GM21717 (cell line): ENCODE results near the gene MVD.

Source experiments
- ATAC-seq: cut with Tn5 transposase; IDR thresholded peaks from one replicate; pipeline ENCODE4 v1.9.1; 2021; ENCODE audit warnings: mild to moderate bottlenecking, moderate library complexity; ENCODE audit not compliant: unreplicated experiment

MVD gene

GRCh38 chr16:88627531-88628411, 35.1 kb downstream of the MVD start:
- ATAC-seq = no peak

DNA sequence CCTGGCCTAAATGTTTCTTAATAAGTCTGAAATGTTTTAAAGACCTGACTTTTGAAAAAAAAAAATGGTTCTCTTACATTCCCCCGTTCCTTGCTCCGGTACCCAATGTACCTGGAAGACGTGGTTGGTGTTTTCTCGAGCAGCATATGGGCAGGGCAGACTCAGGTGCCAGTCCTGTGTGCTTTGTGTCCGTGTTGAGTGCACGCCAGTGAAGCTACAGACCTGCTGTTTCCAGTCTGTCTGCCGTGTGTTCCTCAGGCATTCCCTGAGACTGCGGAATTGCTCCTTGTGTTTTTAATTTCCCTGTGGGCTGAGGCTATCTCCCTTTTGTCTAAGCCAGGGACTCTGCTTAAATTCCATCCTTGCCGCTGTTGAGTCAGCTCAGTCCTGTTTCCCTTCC, 36.2 kb downstream of the MVD start:
- no peak for ATAC-seq

- ATAC-seq = no peak
Observed at GRCh38 chr16:88624977-88625576, 37.8 kb downstream of the MVD start.

DNA sequence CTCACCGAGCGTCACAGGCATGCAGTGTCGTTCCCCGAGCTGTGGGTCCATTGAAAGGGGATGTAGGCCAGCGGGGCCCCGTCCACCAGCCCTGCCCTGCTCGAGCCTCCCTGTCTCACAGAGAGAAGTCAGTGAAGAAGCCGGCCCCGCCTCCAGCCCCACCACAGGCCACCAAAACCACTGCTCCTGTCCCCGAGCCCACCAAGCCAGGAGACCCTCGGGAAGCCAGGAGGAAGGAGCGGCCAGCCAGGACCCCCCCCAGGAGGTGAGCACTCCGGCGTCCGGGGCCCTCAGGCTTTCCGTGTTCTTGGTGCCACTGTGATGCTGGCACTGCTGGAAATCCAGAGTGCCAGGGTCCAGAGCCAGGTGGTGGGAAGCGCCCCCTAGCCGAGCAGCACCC, 38.4 kb downstream of the MVD start:
- no peak for ATAC-seq

DNA sequence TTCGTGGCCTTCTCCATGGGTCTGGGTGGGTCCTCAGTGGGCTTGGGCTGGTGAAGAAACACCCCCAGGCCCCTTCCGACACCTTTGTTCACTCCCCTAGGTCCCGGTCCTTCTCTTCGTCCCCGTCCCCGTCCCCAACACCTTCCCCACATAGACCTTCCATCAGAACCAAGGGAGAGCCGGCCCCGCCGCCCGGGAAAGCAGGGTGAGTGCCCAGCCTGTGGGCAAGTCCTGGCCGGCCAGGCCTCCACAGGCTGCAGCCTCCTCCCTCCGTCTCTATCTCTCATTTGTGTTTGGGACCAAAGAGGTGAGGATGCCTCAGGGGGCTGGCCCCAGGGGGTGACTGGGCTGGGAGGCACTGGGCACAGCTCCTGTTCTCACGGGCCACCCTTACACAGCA, 39.0 kb downstream of the MVD start:
- ATAC-seq = no peak

GRCh38 chr16:88622866-88623265, 40.0 kb downstream of the MVD start:
- ATAC-seq = no peak

GRCh38 chr16:88622125-88622524, 40.8 kb downstream of the MVD start:
- no peak for ATAC-seq

DNA sequence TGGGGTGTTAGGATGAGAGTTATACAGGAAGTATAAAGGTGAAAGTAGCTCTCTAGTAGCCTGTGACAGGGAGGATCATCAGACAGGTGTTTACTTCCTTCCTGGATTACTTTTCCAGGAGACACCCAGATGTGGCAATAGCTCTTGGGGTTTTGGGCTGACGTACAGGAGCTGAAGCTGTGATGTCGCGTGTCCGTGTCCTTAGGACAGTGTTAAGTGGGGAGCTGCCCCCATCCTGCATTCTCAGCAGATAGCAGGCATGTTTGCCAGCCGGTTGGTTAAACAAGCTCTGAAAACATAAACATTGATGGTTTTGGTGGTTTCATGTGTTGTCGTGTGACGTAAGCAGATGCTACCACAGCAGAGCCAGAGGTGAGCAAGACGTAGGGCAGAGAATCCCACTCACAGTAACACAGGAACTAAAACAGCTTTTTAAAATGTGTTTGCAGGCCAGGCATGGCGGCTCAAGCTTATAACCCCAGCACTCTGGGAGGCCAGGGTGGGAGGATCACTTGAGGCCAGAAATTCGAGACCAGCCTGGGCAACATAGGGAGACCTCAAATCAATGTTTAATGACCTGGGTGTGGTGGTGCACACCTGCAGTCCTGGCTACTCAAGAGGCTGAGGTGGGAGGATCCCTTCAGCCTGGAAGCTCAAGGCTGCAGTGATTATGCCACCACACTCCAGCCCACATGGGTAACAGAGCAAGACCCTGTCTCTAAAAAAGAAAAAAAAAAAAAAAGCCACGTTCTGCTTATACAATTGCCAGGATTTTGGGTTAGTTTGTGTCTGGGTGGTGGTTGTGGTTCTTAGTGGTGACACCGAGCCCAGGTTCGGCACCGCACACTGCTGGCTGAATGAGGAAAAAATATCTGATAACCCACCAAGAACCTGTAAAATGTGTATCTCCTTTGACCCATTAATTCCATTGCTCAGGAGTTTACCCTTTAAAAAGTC, 42.8 kb downstream of the MVD start:
- no peak for ATAC-seq

GRCh38 chr16:88618956-88619667, 43.8 kb downstream of the MVD start:
- no peak for ATAC-seq

DNA sequence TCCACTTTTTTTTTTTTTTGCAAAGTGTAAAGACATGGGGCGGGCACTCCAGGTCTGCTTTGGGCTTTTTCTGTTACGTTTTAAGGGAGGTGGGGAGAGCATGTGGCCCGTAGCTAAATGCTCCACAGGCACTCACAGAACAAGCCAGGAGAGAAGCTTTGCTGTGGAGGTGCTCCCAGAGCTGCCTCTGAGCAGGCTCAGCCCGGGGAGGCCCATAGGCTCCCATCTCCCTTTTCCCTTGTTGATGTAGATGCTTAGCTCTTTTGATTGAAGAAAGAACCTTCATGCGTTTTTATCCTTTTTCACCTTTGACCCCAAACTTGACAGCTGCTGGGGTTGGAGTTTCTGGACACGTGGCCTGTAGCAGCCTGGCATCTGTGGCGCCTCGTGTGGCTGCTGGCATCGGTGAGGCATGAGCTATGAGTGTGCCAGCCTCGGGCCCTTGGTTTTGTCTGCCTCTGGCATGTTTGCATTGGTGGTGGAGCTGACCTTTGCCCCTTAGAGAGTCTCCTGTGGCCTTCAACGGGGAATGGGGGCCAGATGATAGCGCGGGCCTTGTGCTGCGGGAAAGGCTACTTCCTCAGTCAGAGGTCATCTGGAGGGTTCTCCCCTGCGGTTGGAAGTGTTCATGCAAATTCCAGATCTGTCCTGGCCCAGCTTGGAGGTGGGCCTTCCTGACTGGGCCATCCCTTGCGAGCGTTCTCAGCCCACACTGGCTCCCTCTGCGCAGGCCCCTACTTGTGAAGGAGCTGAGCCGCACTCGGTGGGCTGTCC, 44.5 kb downstream of the MVD start:
- no peak for ATAC-seq

DNA sequence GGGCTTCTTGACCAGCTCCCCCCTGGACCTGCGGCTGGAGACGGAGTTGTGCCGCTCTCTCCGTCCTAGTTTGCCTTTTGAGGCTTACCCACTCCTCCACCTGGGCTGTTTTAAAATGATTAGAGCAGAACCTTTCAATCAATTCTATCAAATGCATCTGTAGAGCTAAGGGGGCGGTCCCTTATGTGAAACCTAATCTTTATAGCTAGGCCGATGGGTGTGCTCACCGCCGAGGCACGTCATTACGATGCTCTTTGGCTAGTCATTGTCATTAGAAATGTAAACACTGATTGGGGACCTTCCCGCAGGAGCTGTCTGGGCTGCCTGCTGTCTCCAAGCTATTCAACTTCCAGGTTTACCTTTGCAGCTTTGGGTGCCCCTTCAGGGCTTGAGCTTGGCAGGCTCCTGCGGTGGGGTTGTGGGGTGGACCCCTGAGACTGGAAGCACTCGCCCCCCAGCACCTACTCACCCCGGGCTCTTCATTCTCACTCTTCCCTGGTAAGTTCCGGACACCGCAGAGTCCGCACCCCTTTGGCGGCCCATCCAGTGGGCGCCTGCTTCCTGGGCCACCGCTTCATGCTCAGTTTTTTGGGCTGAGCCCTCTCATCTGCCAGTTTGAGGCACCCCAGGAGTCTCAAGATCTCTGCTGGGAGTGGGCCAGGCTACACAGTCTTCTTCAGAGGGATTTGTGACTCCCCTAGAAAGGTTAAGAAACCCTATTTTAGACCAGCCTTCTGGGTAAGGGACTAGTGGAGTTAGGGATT, 45.4 kb downstream of the MVD start:
- ATAC-seq = no peak

- no peak for ATAC-seq
Observed at GRCh38 chr16:88616736-88617135, 46.2 kb downstream of the MVD start.

DNA sequence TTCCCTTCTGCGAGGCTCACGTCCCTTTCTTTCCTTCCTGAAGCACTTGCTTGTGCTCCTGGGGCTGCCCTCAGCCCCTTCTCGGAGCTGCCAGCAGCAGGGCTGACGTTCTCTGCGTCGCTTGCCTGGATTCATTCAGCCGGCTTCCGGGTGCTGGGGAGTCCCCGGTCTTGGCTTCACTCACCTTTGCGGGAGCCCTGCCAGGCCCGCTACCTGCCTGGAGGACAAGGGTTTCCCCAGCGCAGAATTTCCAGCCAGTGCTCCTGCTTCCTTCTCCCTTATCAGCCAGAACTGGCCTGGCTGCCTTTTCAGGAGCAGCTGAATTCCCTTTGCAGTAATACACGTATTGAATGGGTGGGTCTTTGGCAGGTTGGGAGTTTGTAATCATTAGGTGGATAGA, 46.6 kb downstream of the MVD start:
- ATAC-seq = no peak

DNA sequence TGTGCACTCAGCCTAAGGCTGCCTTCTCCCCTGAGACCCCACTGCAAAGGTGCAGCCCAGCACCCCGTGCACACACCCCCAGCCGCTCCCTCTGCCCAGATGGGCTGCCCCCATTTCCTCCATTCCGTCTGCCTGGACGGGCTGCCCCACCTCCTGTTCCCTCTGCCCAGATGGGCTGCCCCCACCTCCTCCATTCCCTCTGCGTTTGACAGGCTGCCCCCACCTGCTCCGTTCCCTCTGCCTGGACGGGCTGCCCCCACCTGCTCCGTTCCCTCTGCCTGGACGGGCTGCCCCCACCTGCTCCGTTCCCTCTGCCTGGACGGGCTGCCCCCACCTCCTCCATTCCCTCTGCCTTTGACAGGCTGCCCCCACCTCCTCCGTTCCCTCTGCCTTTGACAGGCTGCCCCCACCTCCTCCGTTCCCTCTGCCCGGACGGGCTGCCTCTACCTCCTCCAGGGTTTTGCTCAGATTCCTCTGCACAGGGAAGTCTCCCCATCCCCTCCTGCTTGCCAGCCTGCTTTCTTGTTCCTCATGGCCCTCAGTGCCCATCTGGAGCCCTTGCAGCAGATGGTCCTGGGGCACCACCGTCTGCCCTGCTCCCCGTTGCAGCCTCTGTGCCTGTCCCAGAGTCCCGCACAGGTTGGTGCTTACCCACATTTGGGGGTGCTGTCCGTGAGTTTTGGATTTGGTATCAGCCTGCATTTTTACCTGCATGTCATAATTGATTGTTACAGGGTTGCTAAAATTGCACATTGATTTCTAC, 47.9 kb downstream of the MVD start:
- no peak for ATAC-seq

GRCh38 chr16:88613911-88614817, 48.7 kb downstream of the MVD start:
- ATAC-seq = no peak

- ATAC-seq = no peak
Observed at GRCh38 chr16:88613293-88613692, 49.6 kb downstream of the MVD start.
